GM19351 (cell line): ENCODE results near the gene SC5D.

ENCODE experiments used
- ATAC-seq: cut with Tn5 transposase; IDR thresholded peaks from one replicate; pipeline ENCODE4 v1.9.1; 2021; ENCODE audit warnings: mild to moderate bottlenecking, moderate library complexity; ENCODE audit not compliant: unreplicated experiment

SC5D gene

DNA sequence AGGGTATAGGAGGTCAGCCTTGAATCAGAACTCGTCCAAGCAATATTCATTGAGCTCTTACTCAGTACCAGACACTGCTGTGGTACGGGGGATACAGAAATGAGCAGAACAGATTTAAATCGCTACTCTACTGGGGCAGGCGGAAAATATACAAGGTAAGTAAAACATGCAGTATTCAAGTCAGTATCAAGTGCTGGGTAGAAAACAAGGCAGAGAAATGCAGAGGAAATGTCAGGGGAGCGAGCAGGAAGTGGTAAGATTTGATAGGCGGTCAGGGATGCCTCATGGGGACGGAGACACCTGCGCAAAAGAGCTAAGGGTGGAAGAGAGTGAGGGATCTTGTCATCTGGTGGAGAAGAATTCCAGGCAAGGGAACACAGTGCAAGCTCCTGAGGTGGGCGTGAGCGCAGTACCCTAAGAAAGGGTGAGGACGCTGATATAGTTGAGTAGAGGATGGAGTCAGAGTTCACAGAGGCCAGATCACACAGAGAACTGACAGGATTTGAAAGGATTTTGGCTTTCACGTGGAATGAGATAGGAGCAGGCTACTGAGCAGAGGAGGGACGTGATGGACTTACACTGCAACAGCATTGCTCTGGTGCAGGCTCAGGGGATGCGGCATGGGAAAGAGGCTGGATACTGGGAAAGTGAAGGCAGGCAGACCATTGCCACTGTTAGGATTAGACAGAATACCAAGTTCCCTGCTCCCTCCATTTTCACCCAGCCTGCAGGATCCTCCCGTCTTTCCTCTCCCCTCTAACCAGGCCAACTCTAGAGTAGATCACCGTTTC lies 35.8 kb downstream of the SC5D start:
- no peak for ATAC-seq

DNA sequence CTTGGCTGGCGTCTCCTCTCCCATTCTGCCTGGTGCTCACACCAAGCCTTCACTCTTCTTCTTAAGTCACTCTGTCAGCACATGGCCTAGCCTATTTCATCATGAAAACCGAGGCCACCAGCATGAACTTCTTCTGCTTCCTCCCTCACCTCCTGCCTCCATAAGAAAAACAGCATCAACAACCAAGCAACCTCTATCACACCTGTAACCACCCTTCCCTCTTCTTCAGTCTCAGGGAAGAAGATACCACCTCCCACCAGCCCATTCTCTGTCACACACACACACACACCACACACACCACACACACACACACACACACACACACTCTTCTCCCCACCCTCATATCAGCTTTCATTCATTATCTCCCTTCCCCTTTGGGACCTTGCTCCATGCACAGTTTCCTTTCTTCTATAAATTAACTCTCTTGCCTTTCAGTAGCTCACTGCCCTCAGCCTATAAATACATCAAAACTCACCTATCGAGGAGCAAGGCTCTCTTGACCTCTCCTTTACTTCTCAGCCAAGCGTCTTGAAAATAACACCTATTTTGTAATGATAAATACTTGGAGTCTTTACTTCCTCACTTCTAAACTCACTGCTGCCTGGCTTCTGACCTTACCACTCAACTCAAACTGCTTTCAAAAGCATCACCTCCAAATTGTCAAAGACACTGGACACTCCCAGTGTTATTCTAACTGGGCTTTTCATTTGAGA lies 36.6 kb downstream of the SC5D start:
- ATAC-seq = no peak

DNA sequence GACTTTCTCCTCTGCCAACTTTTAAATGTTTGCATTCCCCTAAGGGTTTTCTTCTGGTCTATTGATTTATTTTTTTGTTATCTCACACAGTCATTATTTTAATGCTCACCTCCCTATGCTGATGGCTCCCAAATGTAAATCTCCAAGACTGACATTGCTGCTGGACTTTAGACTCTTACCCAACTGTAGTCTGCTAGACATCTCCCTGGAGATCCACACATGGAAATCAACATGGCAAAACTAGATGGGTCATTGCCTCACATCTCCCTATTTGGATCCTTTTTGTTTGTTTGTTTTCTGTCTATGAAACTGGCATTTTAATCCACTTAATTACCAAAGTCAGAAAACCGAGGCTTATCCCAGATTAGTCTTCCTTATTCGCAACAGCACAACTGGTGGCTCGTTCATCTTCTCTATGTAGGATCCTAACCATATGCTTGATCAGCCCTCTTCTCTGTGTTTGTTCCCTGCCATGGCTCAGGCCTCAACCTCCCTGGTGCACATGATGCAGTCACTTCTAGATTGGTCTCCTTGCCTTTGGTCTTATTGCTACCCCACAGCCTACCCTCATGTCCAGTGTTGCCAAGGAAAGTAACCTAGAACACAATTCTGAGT lies 37.3 kb downstream of the SC5D start:
- no peak for ATAC-seq

DNA sequence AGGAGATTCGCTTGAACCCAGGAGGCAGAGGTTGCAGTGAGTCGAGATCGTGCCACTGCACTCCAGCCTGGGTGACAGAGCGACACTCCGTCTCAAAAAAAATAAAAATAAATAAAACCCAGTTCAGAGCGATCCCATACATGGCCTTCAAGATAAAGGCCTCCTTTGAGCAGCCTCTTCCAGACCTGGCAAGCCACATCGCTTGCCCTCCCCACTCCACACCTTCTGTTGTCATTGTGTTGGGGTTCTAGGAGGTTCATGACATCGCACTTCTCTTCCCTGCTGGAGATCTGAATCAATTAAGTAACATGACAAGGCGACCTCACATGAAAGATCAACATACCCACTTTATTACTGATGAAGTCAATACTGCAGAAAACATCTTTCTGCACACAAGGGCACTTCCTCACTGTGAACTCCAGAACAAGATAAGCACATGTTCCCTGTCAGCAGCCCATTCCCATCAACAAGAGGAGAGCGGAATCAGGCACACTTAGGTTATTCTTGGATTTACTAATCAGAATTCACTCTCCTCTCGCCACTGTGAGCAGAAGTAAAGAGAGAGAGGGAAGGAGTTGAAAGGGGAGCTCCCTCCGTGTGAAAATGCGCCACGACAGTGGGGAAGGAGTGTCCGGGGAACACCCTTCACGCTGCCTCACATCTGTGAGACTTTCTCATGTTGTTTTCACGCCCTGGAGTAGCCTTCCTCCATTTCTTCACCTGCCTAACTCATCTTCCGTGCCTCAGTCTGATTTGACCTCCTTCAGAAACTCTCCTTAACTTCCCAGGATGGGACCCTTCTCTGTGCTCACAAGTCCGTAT lies 38.3 kb downstream of the SC5D start:
- no peak for ATAC-seq

DNA sequence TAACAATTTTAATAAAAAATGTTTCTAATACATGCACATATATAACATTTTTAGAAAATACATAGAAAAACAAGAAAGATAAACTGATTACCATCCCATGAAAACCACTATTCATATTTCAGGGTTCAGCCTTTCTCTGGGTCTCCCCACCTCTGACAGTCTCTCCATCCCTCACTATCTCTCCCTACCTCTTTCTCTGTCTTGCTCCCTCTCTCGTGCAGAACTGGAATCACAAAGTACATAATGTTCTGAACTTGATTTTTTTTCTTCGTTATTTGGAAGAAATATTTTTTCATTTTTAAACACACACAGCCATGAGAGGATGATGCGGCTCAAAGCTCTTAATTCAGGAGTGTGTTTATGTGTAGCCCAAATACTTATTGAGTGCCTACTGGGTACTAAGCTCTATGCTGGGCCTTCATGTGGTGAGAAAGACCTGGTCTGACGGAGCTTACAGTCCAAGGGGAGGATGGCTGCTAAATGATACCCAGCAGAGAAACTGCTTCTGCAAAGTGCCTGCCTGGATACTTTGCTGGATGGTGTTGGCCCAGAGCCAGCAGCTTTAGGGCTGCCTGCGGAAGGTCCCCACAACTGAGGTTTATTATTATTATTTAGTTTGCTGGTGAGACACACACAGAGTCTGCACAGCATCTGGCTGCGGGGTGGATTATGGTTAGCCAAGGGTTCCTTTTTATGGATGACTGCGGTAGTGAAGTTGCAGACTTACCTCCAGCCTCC lies 42.6 kb downstream of the SC5D start:
- ATAC-seq = no peak

DNA sequence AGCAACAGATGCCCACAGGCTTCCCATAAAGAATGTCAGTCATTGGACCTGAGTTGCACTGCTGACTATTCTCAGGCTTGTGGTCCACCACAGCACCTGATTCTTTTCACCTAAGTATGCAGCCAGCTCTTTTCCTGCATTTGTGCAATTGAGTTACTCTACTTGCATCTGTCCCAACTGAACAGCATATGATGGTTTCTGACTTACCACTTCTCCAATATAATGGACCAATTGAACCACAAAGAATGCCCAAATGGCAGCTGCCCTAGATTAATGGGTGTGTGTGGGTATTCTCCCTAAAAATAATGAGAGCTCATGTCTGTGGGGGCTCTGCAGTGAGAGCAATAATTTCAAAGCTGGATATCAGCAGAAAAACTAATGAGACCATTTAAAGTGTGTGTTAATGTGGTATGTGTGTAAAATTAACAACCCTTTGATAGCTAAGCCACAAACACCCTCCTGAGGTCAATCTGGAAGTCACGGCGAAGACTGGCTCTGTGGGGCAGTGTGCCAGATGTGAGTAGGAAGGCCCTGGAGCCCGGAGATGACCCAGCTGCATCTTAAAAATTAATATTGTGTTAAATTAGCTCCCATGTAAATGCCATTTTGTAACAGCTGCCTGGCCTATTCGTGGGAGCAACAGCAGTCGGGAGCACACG lies 43.8 kb downstream of the SC5D start:
- ATAC-seq = no peak

DNA sequence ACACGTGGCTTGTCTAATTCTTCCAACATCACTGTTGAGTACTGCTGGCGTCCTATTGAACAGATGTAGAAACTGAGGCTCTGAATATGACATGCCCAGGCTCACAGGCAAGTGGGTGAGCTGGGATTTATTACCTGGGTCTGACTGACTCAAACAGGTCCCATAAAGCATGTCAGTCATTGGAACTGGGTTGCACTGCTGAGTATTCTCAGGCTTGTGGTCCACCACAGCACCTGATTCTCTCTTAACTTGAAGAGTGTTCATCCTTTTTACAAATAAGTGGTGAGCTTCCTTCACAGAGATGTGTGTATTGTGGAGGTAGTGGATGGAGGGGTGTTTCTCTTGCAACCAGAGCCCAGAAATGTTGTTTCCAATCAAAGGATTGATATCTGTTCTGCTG lies 44.5 kb downstream of the SC5D start:
- no peak for ATAC-seq

DNA sequence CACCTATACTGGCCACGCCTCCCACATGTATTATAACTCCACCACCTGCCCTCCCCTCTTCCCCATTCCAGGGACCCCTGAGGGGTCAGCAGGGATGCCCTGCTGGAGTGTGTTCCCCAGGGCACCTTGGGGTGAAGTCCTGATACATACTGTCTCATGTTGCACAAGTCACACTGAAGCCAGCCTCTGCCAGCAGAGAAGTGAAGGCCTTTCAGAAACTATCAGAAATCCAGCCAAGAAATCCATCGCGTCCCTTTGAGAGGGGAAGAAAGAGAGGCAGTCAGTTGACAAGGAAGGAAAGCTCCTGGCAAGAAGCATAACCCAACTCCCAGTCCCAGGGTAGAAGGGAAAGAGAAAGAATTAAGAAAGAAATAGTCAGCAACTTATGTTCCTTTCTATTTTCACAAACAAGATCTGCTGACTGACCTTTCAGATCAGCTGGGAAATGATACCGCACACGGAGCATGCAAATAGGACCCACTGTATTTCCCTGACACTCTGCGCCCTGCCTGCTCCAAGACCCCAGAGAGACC lies 45.2 kb downstream of the SC5D start:
- no peak for ATAC-seq

DNA sequence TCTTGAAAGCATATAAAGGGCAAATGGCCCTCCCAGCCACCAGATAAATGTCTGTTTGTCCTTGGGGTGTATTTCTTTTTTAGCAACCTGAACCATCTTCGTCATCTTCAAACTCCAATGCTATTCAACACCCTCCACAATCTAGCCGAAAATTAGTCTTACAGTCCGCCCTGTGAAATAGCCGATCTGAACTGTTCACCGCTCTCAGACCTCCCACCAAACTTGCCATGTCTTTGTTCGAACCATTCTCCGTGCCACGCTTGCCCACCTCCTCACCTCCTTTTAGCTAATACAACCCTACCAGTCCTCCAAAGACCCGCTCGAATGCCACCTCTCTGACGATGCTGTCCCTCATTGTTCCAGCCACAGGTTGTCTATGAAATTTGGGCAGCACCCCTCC lies 46.0 kb downstream of the SC5D start:
- ATAC-seq = no peak

DNA sequence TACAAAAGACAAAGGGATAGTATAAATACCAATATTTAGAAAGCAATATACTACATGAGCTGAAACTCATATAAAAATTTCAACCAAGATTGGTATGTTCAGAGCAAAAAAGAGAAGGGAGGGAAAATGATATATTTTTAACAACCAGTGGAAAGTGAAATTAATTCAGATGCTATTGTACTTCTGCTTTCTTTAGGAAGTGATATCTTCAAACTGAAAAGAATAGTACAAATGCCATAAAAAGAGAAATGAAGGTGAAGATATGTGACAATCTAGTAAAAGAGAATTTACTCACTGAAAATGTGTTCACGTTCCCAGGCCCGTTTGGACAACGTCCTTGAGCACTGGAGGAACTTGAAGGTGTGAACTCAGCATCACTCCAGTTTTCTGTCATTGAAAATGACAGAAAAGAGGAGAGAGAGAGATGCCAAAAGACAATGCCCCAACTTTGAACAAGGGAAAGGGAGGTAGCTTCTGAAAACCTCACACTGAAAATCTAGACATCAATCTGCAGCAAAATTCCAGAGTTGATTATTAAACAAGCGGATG lies 47.5 kb downstream of the SC5D start:
- no peak for ATAC-seq

DNA sequence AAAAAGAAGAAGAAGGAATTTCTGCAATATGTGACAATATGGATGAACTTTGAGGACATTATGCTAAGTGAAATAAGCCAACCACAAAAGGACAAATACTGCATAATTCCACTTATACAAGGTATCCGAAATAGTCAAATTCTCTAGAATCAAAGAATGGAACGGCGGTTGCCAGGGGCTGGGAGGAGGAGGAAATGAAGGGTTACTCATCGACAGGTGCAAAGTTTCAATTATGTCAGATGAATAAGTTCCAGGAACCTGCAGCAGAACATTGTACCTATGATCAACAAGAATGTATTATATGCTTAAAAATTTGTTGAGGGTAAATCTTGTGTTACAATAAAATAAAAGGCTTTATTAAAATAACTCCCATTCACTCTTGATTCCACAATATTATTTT lies 49.0 kb downstream of the SC5D start:
- no peak for ATAC-seq

DNA sequence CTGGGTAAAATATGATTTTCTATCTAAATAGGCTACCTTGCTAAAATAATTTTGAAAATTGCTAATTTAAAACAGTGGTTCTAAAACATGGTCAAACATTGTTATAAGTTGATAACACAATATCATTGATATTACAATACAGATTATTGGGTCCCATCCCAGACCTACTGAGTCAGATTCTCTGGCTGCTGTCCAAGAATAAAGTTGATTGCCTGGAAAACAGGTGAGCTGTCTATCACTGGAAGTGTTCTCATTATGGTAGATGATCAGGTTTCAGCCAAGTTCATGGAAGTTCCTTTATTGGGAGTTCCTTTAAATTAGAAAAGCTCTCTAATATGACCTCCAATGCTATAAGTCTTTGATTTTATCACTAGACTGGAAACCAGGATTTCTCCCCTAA lies 52.3 kb downstream of the SC5D start:
- ATAC-seq = no peak

DNA sequence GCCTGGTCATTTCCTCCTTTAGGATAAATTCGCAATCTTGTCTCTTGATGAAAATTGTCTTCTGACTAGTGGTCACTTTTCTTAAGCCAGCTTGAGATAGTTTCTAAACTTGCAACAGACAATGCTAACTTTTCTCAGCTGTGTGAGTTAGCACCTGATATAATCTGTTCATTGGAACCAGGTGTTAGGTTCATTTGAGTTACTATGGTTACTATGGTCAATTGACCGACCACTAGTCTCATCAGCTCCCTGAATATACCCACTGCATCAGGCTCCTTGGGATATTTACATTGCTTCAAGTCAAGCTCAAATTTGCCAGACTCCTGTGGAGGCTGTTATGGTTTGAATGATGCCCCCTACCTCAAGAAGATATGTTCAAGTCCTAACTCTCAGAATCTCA lies 54.5 kb downstream of the SC5D start:
- no peak for ATAC-seq

DNA sequence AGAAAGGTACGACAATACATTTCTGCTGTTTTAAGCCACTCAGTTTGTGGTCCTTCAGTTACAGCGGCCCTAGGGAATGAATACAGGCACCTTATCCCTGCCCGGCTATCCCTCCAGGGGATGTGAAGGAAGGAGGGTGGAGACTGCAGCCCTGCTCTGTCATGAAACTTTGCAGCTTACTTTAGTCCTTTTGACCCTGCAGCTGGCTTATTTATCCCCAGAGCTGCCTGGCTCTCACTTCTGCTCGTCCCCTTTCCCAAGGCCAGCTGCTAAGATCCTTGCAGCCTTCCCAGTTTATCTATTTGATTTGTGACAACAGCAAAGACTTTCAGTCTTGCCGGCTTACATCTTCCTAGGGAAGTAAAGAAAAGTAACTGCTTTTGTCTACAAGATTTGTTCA lies 55.2 kb downstream of the SC5D start:
- ATAC-seq = no peak

DNA sequence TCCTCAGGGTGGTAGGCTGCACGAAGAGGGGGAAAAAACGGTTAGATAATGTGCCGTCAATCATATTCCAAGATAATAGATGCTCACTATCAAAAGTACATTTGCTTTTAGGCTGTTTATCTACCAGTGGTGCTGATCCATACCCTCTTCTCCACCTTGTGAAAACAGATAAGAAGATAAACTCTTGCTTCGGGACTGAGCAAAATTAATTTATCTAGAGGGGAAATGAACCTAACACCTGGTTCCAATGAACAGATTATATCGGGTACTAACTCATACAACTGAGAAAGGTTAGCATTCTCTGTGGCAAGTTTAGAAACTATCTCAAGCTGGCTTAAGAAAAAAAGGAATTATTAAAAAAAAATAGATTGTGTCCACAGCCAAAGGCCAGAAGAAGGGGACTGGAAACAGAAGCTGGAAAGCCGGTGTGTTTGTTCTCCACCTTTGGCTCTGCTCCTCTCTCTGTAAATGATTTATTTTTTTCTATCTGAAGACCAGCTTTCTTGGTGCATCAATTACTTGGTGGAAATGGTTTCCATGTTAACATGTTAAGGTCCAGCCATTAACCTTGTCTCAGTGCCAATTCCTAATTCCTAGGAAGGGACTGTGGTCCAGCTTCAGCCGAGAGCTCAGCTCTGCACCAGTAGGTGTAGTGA lies 55.8 kb downstream of the SC5D start:
- no peak for ATAC-seq

DNA sequence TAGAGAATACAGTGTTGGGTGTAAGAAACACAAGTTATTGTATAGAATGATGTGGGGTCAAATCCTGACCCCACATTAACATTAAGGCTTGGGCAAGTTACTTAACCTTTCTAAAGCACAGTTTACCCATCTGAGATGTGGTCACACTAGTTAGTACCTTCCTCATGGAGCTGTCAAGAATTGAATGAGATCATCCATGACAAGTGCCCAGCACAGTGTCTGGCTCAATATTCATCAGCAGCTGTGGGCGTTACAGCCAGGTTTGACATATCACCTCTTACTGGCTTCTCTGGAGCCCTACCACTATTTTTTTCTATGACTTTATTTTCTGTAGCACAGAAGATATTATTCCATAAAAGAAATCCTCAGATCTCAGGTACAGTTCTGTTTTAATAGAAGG lies 57.2 kb downstream of the SC5D start:
- ATAC-seq = no peak

DNA sequence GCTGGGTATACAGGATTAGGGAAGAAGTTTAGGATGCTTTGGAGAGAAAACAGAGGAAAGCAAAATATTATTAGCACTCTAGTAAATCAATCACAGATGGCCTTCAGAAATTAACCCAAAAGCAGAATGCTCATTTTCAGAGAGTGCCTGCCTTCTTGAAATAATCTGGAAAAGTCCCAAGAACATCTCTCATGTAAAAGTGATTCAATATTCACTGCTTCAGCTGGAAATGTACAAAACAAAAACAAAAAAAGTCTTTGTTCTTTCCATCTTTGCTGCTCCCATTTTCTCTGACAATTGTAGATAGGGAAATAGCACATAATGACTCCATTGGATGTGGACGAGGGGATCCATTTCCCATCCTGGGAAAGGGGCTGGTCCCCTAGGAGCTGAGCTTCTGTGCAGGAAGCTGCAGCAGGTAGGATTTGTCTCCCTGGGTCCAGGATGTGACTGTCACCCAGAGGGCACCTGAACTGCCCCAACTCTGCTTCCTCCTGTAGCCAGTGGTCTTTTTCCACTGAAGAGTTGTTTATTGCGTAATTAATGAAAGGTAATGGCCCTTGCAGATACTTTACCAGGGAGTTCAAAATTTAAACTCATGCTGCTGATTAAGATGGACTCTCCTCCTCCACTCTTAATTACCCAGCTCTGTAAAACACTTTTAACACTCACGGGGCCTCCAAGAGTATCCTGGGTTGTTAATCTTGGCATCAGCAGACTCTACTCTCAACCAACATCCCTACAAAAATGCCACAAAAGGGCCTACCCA lies 57.9 kb downstream of the SC5D start:
- ATAC-seq = no peak

DNA sequence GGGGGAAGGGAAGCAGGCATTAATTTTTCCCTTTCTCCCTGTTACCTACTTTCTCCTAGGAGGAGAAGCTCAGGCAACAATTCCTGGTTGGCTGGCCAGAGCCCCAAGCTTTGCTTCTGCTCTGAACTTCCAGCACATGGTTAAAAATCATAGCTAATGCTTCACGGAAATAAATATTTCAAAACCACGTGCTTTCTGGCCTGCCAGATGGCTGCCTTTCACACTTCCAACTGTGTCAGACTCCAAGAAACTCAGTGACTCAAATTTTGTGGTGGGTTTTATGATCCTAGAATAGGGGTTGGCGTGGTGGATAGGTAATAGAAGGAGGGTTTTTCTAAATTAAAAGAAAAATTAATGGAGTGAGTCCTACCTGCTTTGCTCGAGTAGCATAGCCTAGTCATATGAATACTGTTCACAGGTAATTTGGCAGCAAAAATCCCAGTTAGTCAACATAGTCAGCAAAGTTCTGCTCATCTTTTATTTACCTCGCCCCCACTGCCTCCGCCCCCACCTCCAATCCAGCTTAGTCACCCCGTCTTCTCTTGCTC lies 58.6 kb downstream of the SC5D start:
- ATAC-seq = no peak
